GM12878 (cell line): ENCODE results near the gene TRIP11. TPM values are rescaled to one million over a fixed set of nuclear protein-coding genes. Genes with fewer than 3 reads are reported as not detected.

Experiments used
- ATAC-seq: fragments of 200-7000 bp; cut with Tn5 transposase; 3 replicates; pipeline ENCODE4 v1.9.1; 2020; ENCODE audit warnings: mild to moderate bottlenecking, moderate library complexity
- BruUV-seq: library from RNA; stranded (reverse); fragments of 400-500 nt; replicated peaks from 2 replicates; lab custom pipeline; 2021; lab: Mats Ljungman, UMichigan
- CTCF ChIA-PET: fragments of 300-600 bp; sonication (Branson Sonifier 250); formaldehyde crosslinking; extraction: SDS; loops from one replicate; lab custom pipeline; 2021; ENCODE audit warnings: inconsistent platforms; lab: Yijun Ruan, JAX
- POLR2A ChIA-PET: fragments of 350-600 bp; formaldehyde crosslinking; extraction: SDS; loops from one replicate; lab custom pipeline; 2021; ENCODE audit warnings: inconsistent platforms; lab: Charles Lee
- RAD21 ChIA-PET: fragments of 300-600 bp; sonication (Branson Sonifier 250); formaldehyde crosslinking; loops from one replicate; lab custom pipeline; 2023; ENCODE audit warnings: antibody characterized with exemption; ENCODE audit not compliant: unreplicated experiment; lab: Charles Lee
- SMC1A ChIA-PET: fragments of 300-600 bp; sonication (Branson Sonifier 250); formaldehyde crosslinking; loops from one replicate; lab custom pipeline; 2023; ENCODE audit not compliant: unreplicated experiment, uncharacterized antibody; lab: Charles Lee
- DNase-seq: peaks from one replicate; pipeline ENCODE4 v3.0.0-alpha.2; 2011; ENCODE audit warnings: low read depth, low spot score
- FAIRE-seq: peaks from 3 replicates; lab custom pipeline; 2011; peaks lifted over from hg19 to GRCh38; lab: Jason Lieb, UNC
- H2AFZ ChIP-seq: 2 replicates; pipeline ENCODE4 v1.6.0; 2011; ENCODE audit warnings: low read depth, low read length, control low read depth; ENCODE audit not compliant: control insufficient read depth
- H3K27ac ChIP-seq: 2 replicates; pipeline ENCODE4 v1.5.1; 2011; ENCODE audit warnings: control low read depth; ENCODE audit not compliant: control insufficient read depth, insufficient read depth
- H3K27me3 ChIP-seq, 2 experiments: replicated peaks in 1 of 2; 2 replicates each; pipeline versions ENCODE4 v1.6.0 to v1.6.1; 2011; ENCODE audit warnings: low read length in 1 of 2; ENCODE audit not compliant: control insufficient read depth in 2 of 2, insufficient read depth in 2 of 2
- H3K36me3 ChIP-seq, 2 experiments: 2 replicates each; pipeline ENCODE4 v1.5.1; 2011; ENCODE audit warnings: low read length in 1 of 2; ENCODE audit not compliant: control insufficient read depth in 2 of 2, insufficient read depth in 2 of 2
- H3K4me1 ChIP-seq: 2 replicates; pipeline ENCODE4 v1.6.1; 2011; ENCODE audit warnings: mild to moderate bottlenecking, low read length, moderate library complexity, mixed read lengths; ENCODE audit not compliant: control insufficient read depth, insufficient read depth
- H3K4me2 ChIP-seq: 2 replicates; pipeline ENCODE4 v1.6.0; 2011; ENCODE audit warnings: control low read depth; ENCODE audit not compliant: control insufficient read depth, insufficient read depth
- H3K4me3 ChIP-seq: fragments of 200-600 bp; sonication (generic); 2 replicates; pipeline ENCODE4 v1.5.1; 2016
- H3K79me2 ChIP-seq: 2 replicates; pipeline ENCODE4 v1.6.0; 2011; ENCODE audit warnings: low read length; ENCODE audit not compliant: control insufficient read depth, insufficient read depth
- H3K9ac ChIP-seq: 2 replicates; pipeline ENCODE4 v1.8.0; 2011; ENCODE audit warnings: low read length, control low read depth, mixed read lengths; ENCODE audit not compliant: control insufficient read depth, insufficient read depth
- H3K9me3 ChIP-seq: replicated peaks from 3 replicates; pipeline ENCODE4 v1.5.1; 2011; ENCODE audit warnings: mild to moderate bottlenecking, low read length; ENCODE audit not compliant: control insufficient read depth, insufficient read depth
- H4K20me1 ChIP-seq: 2 replicates; pipeline ENCODE4 v1.6.0; 2011; ENCODE audit not compliant: control insufficient read depth, insufficient read depth
- BRCA1 ChIP-seq: IDR thresholded peaks from 2 replicates; pipeline ENCODE4 v1.6.1; 2011; ENCODE audit warnings: low read depth, low read length, improper control_type of control experiment
- CREB1 ChIP-seq: IDR thresholded peaks from 2 replicates; pipeline ENCODE4 v1.6.1; 2012; ENCODE audit warnings: low read depth, mild to moderate bottlenecking, inconsistent platforms
- EED ChIP-seq: sonication (generic); IDR thresholded peaks from 2 replicates; pipeline ENCODE4 v1.6.1; 2016; ENCODE audit warnings: antibody characterized with exemption, low read depth
- HDAC6 ChIP-seq: fragments of 200-600 bp; sonication (generic); IDR thresholded peaks from one replicate; pipeline ENCODE4 v1.8.0; 2017; ENCODE audit warnings: antibody characterized with exemption; ENCODE audit not compliant: unreplicated experiment
- LARP7 ChIP-seq: fragments of 450-650 bp; IDR thresholded peaks from 2 replicates; pipeline ENCODE4 v1.6.1; 2017; ENCODE audit warnings: mild to moderate bottlenecking
- NFXL1 ChIP-seq: fragments of 450-650 bp; IDR thresholded peaks from 2 replicates; pipeline ENCODE4 v1.6.1; 2017; ENCODE audit warnings: antibody characterized with exemption, mild to moderate bottlenecking, borderline replicate concordance
- PAX8 ChIP-seq: fragments of 450-650 bp; IDR thresholded peaks from 2 replicates; pipeline ENCODE4 v1.6.1; 2017; ENCODE audit warnings: mild to moderate bottlenecking, moderate library complexity
- PKNOX1 ChIP-seq: fragments of 450-650 bp; IDR thresholded peaks from 2 replicates; pipeline ENCODE4 v1.6.1; 2016; ENCODE audit warnings: mild to moderate bottlenecking
- SPI1 ChIP-seq: IDR thresholded peaks from 2 replicates; pipeline ENCODE4 v1.6.1; 2011; ENCODE audit warnings: low read depth, mild to moderate bottlenecking, low read length, moderate library complexity, borderline replicate concordance; ENCODE audit not compliant: insufficient read depth
- ZNF384 ChIP-seq: IDR thresholded peaks from 2 replicates; pipeline ENCODE4 v1.6.1; 2012; ENCODE audit warnings: low read depth, mild to moderate bottlenecking, low read length, improper control_type of control experiment, borderline replicate concordance
- ZNF687 ChIP-seq: fragments of 450-650 bp; IDR thresholded peaks from 2 replicates; pipeline ENCODE4 v1.6.1; 2017; ENCODE audit warnings: mild to moderate bottlenecking, moderate library complexity
- WGBS: methylation state at CpG from one replicate; pipeline ENCODE4 v1.1.6; 2016; ENCODE audit warnings: low lambda C conversion rate; ENCODE audit not compliant: insufficient replicate concordance, insufficient coverage; ENCODE audit errors: missing lambda C conversion rate; 5-methylcytosine and 5-hydroxymethylcytosine counted together
- in situ Hi-C: fragments of 300-500 bp; cut with MboI; formaldehyde crosslinking; loops from 9 replicates; pipeline ENCODE4 v1.14.3; 2018; ENCODE audit warnings: mixed read lengths
- intact Hi-C: fragments of 100-400 bp; cut with micrococcal nuclease; formaldehyde crosslinking; loops from one replicate; pipeline ENCODE4 v1.14.2; 2022; ENCODE audit not compliant: unreplicated experiment
- polyA plus RNA-seq, 11 experiments: library from polyadenylated mRNA; depleted of rRNA in 4 of 11; unstranded in 6 of 11; stranded (reverse) in 5 of 11; fragments of >200 nt; fragmentation: Nextera tagmentation in 4 of 11; fragmentation: Illumina TruSeq in 1 of 11; extraction: Ambion mirVana in 4 of 11; extraction: Trizol in 1 of 11; gene quantifications; 1 replicate in 1 of 11; 2 replicates in 10 of 11; pipeline versions ENCODE4 v1.2.1 to v1.2.3, GENCODE V29; 2011 to 2016; ENCODE audit warnings: inconsistent platforms in 2 of 11, missing spikeins in 2 of 11, low read depth in 1 of 11
- total RNA-seq, 4 experiments: library from RNA; depleted of rRNA in 3 of 4; stranded (reverse); fragments of >200 nt in 3 of 4; fragmentation: Illumina TruSeq in 1 of 4; extraction: Trizol in 1 of 4; gene quantifications; 2 replicates each; pipeline versions ENCODE4 v1.2.1 to v1.2.3, GENCODE V29; 2013 to 2021
- TF ChIP-seq, protein P1 (sequence below): fragments of 450-650 bp; conservative IDR thresholded peaks from 2 replicates; pipeline ENCODE4 v1.6.1; 2017; ENCODE audit warnings: mild to moderate bottlenecking, moderate library complexity
- TF ChIP-seq, protein P2 (sequence below): fragments of 150-350 bp; IDR thresholded peaks from 2 replicates; pipeline ENCODE4 v1.6.1; 2014; ENCODE audit warnings: mild to moderate bottlenecking, low read depth, low read length

Gene TRIP11
- total and polyA plus RNA-seq, 10 of the 15 experiments (the other 5 are each of a cell fraction or from before 2014, with no cell fraction given), result 5.3 to 46.1 (median 19.9) TPM

DNA sequence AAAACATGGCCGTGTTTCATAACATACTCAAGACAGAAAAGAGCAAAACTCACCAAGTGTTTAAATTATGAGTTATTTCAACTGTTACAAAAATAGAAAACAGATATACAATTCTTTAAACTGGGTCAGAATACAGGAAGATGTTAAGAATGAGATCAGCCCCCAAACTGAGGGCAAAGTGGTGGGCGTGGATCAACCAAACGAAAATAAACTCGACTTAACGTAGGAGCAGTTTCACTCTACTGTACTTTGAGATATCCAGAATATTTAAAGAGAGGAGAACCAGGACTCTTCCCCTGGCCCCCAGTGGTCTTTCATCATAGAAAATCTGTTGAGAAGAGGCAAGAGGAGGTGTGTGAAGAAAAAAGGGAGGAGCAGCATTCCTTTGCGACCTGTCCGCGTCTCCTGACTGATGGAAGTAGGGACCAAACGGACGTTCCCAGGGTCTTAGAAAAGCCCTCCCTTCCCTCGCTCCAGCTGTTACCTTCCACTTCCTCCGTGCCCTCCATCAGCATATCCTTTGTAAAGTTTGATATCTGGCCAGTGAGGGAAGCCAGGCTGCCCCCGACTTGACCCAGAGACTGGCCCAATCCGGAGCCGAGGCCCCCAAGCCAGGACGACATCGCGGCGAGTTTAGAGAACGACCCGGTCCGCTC is 668 bp downstream of the TRIP11 start:
- 2% methylated on average over 21 of the region's 22 CpGs for WGBS
- Histone ChIP-seq H3K79me2 (peaks cover 61% of the 10 kb centered on the region), H4K20me1 (no peaks in the 10 kb centered on the region), H3K4me3 (peak overlapping the region; percentile 82), H3K36me3 (no peaks in the 10 kb centered on the region), H3K9me3 (no peaks in the 10 kb centered on the region; the same call in 1 of the 3 replicates), H3K27me3 (no peaks in the 10 kb centered on the region), H2AFZ (peak overlapping the region; percentile 97), H3K27ac (peak overlapping the region; percentile 99), H3K4me2 (peak overlapping the region; percentile 93), H3K4me1 (no peaks in the 10 kb centered on the region), H3K9ac (peak overlapping the region; percentile 100)
- ChIA-PET SMC1A (interaction anchor here (0.6 to 1.4 kb wide), 2 partner anchors 65 to 84 kb away, joined by 3 to 7 read pairs; no protein-coding TSS in a partner anchor), CTCF (interaction anchor here (1.1 to 2.2 kb wide), 3 partner anchors 42 to 67 kb away, joined by 3 to 12 read pairs (median 5); partner anchors contain the start of gene ATXN3), POLR2A (interaction anchor here (1.1 to 1.8 kb wide), 2 partner anchors 68 to 538 kb away, joined by 3 to 8 read pairs; partner anchors contain the start of gene ATXN3), RAD21 (interaction anchor here (1.3 to 2.0 kb wide), 2 partner anchors 67 to 82 kb away, joined by 3 to 6 read pairs; partner anchors contain the start of genes ATXN3, CPSF2 and NDUFB1)
- TSS peak; percentile 90 for BruUV-seq
- intact Hi-C loops, result no loop called here
- no peak for FAIRE-seq
- peak; percentile 52 for ATAC-seq
- no peak for DNase-seq
- in situ Hi-C loops, result no loop called here
- TF ChIP-seq BRCA1, result no peak
- TF ChIP-seq, protein P1, sequence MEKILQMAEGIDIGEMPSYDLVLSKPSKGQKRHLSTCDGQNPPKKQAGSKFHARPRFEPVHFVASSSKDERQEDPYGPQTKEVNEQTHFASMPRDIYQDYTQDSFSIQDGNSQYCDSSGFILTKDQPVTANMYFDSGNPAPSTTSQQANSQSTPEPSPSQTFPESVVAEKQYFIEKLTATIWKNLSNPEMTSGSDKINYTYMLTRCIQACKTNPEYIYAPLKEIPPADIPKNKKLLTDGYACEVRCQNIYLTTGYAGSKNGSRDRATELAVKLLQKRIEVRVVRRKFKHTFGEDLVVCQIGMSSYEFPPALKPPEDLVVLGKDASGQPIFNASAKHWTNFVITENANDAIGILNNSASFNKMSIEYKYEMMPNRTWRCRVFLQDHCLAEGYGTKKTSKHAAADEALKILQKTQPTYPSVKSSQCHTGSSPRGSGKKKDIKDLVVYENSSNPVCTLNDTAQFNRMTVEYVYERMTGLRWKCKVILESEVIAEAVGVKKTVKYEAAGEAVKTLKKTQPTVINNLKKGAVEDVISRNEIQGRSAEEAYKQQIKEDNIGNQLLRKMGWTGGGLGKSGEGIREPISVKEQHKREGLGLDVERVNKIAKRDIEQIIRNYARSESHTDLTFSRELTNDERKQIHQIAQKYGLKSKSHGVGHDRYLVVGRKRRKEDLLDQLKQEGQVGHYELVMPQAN, result no peak
- TF ChIP-seq NFXL1, result no peak
- TF ChIP-seq HDAC6, result no peak
- 0 out of 2 replicates have a peak, but pooled peaks have one; percentile 35 for TF ChIP-seq EED
- peak; percentile 6; the same call in 1 of the 2 replicates for TF ChIP-seq SPI1
- TF ChIP-seq, protein P2, sequence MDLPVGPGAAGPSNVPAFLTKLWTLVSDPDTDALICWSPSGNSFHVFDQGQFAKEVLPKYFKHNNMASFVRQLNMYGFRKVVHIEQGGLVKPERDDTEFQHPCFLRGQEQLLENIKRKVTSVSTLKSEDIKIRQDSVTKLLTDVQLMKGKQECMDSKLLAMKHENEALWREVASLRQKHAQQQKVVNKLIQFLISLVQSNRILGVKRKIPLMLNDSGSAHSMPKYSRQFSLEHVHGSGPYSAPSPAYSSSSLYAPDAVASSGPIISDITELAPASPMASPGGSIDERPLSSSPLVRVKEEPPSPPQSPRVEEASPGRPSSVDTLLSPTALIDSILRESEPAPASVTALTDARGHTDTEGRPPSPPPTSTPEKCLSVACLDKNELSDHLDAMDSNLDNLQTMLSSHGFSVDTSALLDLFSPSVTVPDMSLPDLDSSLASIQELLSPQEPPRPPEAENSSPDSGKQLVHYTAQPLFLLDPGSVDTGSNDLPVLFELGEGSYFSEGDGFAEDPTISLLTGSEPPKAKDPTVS, result no peak
- no peak for TF ChIP-seq ZNF687
- no peak for TF ChIP-seq LARP7
- TF ChIP-seq CREB1, result no peak
- TF ChIP-seq ZNF384, result no peak
- TF ChIP-seq PAX8, result no peak
- TF ChIP-seq PKNOX1, result peak; percentile 74
